ENCODE data around the gene MYLK4. TPM values are rescaled to one million over a fixed set of nuclear protein-coding genes. Genes with fewer than 3 reads are reported as not detected.

Gene MYLK4
- total RNA-seq, 1 donor from 2014 or later: 0.49 TPM

DNA sequence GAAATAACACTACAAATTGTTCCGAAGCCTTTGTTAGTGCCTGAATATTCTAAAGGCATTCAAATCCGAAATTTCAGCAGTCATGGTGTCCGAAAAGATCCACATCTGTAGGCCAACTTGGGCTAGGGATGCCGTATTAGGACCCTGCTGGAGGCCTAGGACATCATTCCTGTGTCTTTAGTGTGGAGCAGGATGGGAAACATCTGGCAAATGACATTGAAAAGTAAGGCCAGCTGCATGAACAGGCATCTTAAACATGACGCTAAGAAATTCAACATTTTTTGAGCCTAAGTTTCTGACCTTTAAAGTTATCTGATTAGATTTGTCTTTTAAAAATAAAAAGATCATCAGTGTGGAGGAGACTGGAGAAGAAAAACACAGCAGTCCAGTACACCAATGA lies 91.3 kb downstream of the MYLK4 start:
- H3K4me3 Mint-ChIP-seq (ENCODE audit: unreplicated experiment): no peak overlapping the region
- no peak overlapping the region for H3K27ac Mint-ChIP-seq (ENCODE audit: unreplicated experiment)
- H3K4me1 Mint-ChIP-seq (ENCODE audit: low read depth, unreplicated experiment): no peaks in the 10 kb centered on the region

DNA sequence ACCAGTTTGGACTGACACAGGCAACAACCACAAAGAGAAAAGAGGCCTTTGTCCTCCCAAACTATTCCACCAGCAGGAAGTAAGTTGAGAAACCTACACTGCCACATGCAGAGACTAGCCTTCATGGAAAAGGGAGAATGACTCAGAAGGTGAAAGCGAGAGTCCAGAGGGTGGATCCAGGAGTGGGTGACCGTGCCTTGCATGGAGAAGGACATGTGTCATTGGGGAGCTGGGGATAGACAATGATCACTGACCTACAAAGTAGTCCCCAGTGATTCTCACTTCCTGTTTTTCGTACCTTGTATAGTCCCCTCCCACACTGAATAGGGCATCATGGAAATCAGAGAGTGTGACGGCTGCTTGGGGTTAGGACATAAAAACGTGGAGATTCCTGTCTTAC lies 91.9 kb downstream of the MYLK4 start:
- H3K4me3 Mint-ChIP-seq (ENCODE audit: unreplicated experiment): no peak overlapping the region
- no peak for DNase-seq
- no peaks in the 10 kb centered on the region for H3K4me1 Mint-ChIP-seq (ENCODE audit: low read depth, unreplicated experiment)
- no peaks in the 10 kb centered on the region for H3K27me3 Mint-ChIP-seq (ENCODE audit: unreplicated experiment)
- H3K9me3 Mint-ChIP-seq (ENCODE audit: unreplicated experiment): peaks cover 4% of the 10 kb centered on the region
- peaks cover 6% of the 10 kb centered on the region for H3K36me3 Mint-ChIP-seq (ENCODE audit: unreplicated experiment)
- TF ChIP-seq, protein P1, sequence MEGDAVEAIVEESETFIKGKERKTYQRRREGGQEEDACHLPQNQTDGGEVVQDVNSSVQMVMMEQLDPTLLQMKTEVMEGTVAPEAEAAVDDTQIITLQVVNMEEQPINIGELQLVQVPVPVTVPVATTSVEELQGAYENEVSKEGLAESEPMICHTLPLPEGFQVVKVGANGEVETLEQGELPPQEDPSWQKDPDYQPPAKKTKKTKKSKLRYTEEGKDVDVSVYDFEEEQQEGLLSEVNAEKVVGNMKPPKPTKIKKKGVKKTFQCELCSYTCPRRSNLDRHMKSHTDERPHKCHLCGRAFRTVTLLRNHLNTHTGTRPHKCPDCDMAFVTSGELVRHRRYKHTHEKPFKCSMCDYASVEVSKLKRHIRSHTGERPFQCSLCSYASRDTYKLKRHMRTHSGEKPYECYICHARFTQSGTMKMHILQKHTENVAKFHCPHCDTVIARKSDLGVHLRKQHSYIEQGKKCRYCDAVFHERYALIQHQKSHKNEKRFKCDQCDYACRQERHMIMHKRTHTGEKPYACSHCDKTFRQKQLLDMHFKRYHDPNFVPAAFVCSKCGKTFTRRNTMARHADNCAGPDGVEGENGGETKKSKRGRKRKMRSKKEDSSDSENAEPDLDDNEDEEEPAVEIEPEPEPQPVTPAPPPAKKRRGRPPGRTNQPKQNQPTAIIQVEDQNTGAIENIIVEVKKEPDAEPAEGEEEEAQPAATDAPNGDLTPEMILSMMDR (IDR thresholded peaks at IDR 0.05; ENCODE audit: partially characterized antibody, unreplicated experiment): no peak
- no peak overlapping the region for H3K27ac Mint-ChIP-seq (ENCODE audit: unreplicated experiment)

More for the DNA sequence above, 91.3 kb downstream of the MYLK4 start:
- H3K9me3 Mint-ChIP-seq (ENCODE audit: unreplicated experiment): peaks cover 4% of the 10 kb centered on the region
- TF ChIP-seq, protein P1 (IDR thresholded peaks at IDR 0.05; ENCODE audit: partially characterized antibody, unreplicated experiment): no peak
- H3K36me3 Mint-ChIP-seq (ENCODE audit: unreplicated experiment): peaks cover 6% of the 10 kb centered on the region
- H3K27me3 Mint-ChIP-seq (ENCODE audit: unreplicated experiment): no peaks in the 10 kb centered on the region
- no peak for DNase-seq

DNA sequence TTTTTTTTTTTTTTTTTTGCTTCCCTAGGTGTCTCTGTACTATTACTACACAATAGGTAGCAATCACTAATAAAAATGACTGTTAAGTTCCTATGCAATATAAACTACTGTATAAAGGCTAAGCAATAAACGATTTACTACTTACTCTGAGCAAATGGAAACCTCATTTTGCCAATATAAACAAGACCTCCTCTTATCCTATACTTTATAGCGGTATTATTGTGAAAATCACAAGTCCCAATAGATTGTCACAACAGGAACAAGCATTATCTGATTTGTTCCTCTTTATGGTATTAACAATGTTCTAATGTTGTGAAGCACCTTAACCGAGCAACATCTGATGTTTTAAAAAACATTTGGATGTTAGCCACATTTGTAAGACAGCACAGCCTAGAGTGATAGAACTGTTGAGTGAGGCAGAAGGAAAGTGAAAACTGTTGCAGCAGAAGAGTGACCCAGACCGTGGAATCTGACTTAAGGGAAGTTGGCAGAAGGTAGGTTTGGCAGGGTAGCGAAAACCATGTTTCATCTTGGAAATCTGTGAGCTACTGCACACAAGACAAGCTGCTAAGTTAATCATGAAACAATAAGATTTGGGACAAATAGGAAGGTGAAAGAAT lies 94.2 kb downstream of the MYLK4 start:
- H3K36me3 Mint-ChIP-seq (ENCODE audit: unreplicated experiment): peaks cover 10% of the 10 kb centered on the region
- H3K4me1 Mint-ChIP-seq (ENCODE audit: low read depth, unreplicated experiment): no peaks in the 10 kb centered on the region

DNA sequence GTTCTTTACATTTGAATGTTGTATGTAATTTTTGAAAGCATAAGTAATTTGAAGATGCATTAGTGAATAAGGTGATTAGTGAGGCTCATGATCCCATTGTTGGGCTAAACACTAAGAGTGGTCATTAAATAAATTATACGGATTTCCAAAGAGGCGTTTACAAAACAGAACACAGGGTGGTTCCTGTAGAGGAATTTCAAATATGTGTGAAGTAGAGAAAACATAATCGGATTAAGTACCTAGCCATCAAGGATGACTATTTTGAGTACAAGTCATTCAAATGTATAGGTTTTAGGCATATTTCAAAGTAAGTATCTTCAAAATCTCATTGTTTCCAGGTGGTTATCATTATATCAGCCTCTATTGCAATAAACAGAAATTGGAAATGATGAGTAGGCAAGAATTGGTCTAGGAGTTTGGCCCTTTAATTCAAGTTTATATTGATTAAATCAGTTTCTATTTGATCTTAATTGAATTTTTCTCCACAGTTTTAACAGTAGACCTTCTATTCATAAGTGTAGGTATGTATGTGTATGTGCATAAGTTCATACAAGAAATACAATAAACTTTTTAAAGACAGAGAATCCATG lies 94.8 kb downstream of the MYLK4 start:
- TF ChIP-seq, protein P1 (IDR thresholded peaks at IDR 0.05; ENCODE audit: partially characterized antibody, unreplicated experiment): no peak
- Mint-ChIP-seq H3K4me3 (ENCODE audit: unreplicated experiment) (no peak overlapping the region), H3K27ac (ENCODE audit: unreplicated experiment) (no peak overlapping the region), H3K9me3 (ENCODE audit: unreplicated experiment) (peaks cover 5% of the 10 kb centered on the region), H3K36me3 (ENCODE audit: unreplicated experiment) (peaks cover 10% of the 10 kb centered on the region), H3K27me3 (ENCODE audit: unreplicated experiment) (no peaks in the 10 kb centered on the region), H3K4me1 (ENCODE audit: low read depth, unreplicated experiment) (no peaks in the 10 kb centered on the region)
- no peak for DNase-seq

More for the DNA sequence above, 94.2 kb downstream of the MYLK4 start:
- TF ChIP-seq, protein P1 (IDR thresholded peaks at IDR 0.05; ENCODE audit: partially characterized antibody, unreplicated experiment): no peak
- peaks cover 5% of the 10 kb centered on the region for H3K9me3 Mint-ChIP-seq (ENCODE audit: unreplicated experiment)
- no peaks in the 10 kb centered on the region for H3K27me3 Mint-ChIP-seq (ENCODE audit: unreplicated experiment)
- no peak for DNase-seq
- no peak overlapping the region for H3K4me3 Mint-ChIP-seq (ENCODE audit: unreplicated experiment)
- H3K27ac Mint-ChIP-seq (ENCODE audit: unreplicated experiment): no peak overlapping the region

DNA sequence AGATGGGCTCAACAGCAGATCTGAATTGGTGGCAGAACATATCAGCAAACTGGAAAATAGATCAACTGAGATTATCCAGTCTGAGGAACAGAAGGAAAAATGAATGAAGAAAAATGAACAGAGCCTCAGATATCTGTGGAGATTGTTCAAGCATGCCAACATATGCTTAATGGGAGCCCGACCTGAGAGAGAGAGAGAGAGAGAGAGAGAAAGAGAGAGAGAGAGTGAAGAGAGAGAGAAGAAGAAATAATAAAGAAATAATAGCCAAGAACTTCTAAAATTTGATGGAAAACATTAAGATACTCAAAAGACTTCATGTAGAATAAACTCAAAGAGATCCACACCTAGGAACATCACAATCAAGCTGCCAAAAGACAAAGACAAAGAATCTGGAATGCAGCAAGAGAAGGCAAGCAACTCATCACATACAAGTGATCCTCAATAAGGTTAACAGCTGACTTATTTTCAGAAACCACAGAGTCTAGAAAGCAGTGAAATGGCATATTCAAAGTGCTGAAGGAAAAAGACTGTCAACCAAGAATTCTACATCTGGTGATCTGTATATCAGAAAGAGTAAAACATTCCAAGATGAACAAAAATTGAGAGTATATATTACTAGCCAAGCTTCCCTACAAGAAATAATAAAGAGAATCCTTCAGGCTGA lies 97.2 kb downstream of the MYLK4 start:
- H3K4me1 Mint-ChIP-seq (ENCODE audit: low read depth, unreplicated experiment): no peaks in the 10 kb centered on the region
- peaks cover 10% of the 10 kb centered on the region for H3K36me3 Mint-ChIP-seq (ENCODE audit: unreplicated experiment)
- TF ChIP-seq, protein P1 (IDR thresholded peaks at IDR 0.05; ENCODE audit: partially characterized antibody, unreplicated experiment): no peak
- no peaks in the 10 kb centered on the region for H3K27me3 Mint-ChIP-seq (ENCODE audit: unreplicated experiment)
- DNase-seq: no peak
- H3K27ac Mint-ChIP-seq (ENCODE audit: unreplicated experiment): no peak overlapping the region
- peaks cover 5% of the 10 kb centered on the region for H3K9me3 Mint-ChIP-seq (ENCODE audit: unreplicated experiment)
- no peak overlapping the region for H3K4me3 Mint-ChIP-seq (ENCODE audit: unreplicated experiment)
